ENCODE measurements around the gene SLC2A8. TPM values are rescaled to one million over a fixed set of nuclear protein-coding genes. Genes with fewer than 3 reads are reported as not detected.

SLC2A8 gene
- total RNA-seq, 1 experiment from 2014 or later: 37.4 TPM

GRCh38 chr9:127360250-127360649 lies 36.7 kb upstream of the SLC2A8 start:
- CTCF ChIA-PET: interaction anchor here (1.0 to 2.5 kb wide), 12 partner anchors 10 to 374 kb away, joined by 3 to 21 read pairs (median 5); partner anchors contain the start of genes SLC2A8 and ZNF79
- H3K4me3 Mint-ChIP-seq: no peak overlapping the region
- peak overlapping the region; percentile 83; the same call in 1 of the 2 replicates for H3K27ac Mint-ChIP-seq
- no peak for TF ChIP-seq SOX15 (CRISPR knock-in tag; IDR thresholded peaks at IDR 0.05)
- no peak for TF ChIP-seq NFE2L1 (CRISPR knock-in tag; IDR thresholded peaks at IDR 0.05)
- TF ChIP-seq ZNF532 (CRISPR knock-in tag; IDR thresholded peaks at IDR 0.05; ENCODE audit: borderline replicate concordance): no peak
- TF ChIP-seq ATF6 (CRISPR knock-in tag; IDR thresholded peaks at IDR 0.05): no peak
- TF ChIP-seq GABPB1 (CRISPR knock-in tag; IDR thresholded peaks at IDR 0.05): no peak
- TF ChIP-seq MAX (CRISPR knock-in tag; IDR thresholded peaks at IDR 0.05): no peak
- TF ChIP-seq JUN (CRISPR knock-in tag; IDR thresholded peaks at IDR 0.05): no peak
- no peak for TF ChIP-seq ESRRA (CRISPR knock-in tag; IDR thresholded peaks at IDR 0.05; ENCODE audit: borderline replicate concordance)
- no peak for TF ChIP-seq USF2 (CRISPR knock-in tag; IDR thresholded peaks at IDR 0.05)
- no peak for TF ChIP-seq ZNF281 (CRISPR knock-in tag; IDR thresholded peaks at IDR 0.05)
- TF ChIP-seq CREM (CRISPR knock-in tag; IDR thresholded peaks at IDR 0.05): no peak
- no peak for TF ChIP-seq TCF7 (CRISPR knock-in tag; IDR thresholded peaks at IDR 0.05; ENCODE audit: low read depth)
- no peak for TF ChIP-seq NFATC4 (CRISPR knock-in tag; IDR thresholded peaks at IDR 0.05)
- no peak for TF ChIP-seq IRF2 (CRISPR knock-in tag; IDR thresholded peaks at IDR 0.05; ENCODE audit: borderline replicate concordance, low read depth)
- TF ChIP-seq KAT7 (CRISPR knock-in tag; IDR thresholded peaks at IDR 0.05; ENCODE audit: borderline replicate concordance): no peak
- no peak for TF ChIP-seq SMAD4 (CRISPR knock-in tag; IDR thresholded peaks at IDR 0.05)
- no peak for TF ChIP-seq ZNF416 (CRISPR knock-in tag; IDR thresholded peaks at IDR 0.05)
- no peak for ATAC-seq
- POLR2A ChIA-PET: interaction anchor here (1.1 kb wide), 1 partner anchor 64 kb away, joined by 3 read pairs; the partner anchor contains the start of gene ZNF79
- no peak for DNase-seq (ENCODE audit: low spot score)
- H3K36me3 Mint-ChIP-seq: peaks cover 2% of the 10 kb centered on the region; the same call in 1 of the 2 replicates
- H3K4me1 Mint-ChIP-seq: peaks cover 4% of the 10 kb centered on the region
- no peaks in the 10 kb centered on the region for H3K9me3 Mint-ChIP-seq
- H3K27me3 Mint-ChIP-seq (ENCODE audit: low read depth): no peaks in the 10 kb centered on the region

Measured in WTC11 (cell line).